Hepatocyte (in vitro differentiated cells): ENCODE data around the gene CARD11. TPM values are rescaled to one million over a fixed set of nuclear protein-coding genes. Genes with fewer than 3 reads are reported as not detected.

Experiments
- DNase-seq: peaks from one replicate; pipeline ENCODE4 v3.0.0-alpha.2; 2016; ENCODE audit warnings: low spot score
- H2AFZ ChIP-seq: fragments of 200-600 bp; sonication (generic); 2 replicates; pipeline ENCODE4 v1.6.0; 2016; ENCODE audit warnings: antibody characterized with exemption, mild to moderate bottlenecking
- H3K27ac ChIP-seq: fragments of 200-600 bp; sonication (generic); 2 replicates; pipeline ENCODE4 v1.5.1; 2016; ENCODE audit warnings: mild to moderate bottlenecking
- H3K27me3 ChIP-seq: fragments of 200-600 bp; sonication (generic); 2 replicates; pipeline ENCODE4 v1.6.1; 2016
- H3K36me3 ChIP-seq: fragments of 200-600 bp; sonication (generic); replicated peaks from 2 replicates; pipeline ENCODE4 v1.5.1; 2016; ENCODE audit warnings: low read depth; ENCODE audit not compliant: insufficient read depth
- H3K4me1 ChIP-seq: fragments of 200-600 bp; sonication (generic); 2 replicates; pipeline ENCODE4 v1.5.1; 2016; ENCODE audit warnings: mild to moderate bottlenecking, moderate library complexity; ENCODE audit not compliant: insufficient read depth
- H3K4me2 ChIP-seq: fragments of 200-600 bp; sonication (generic); 2 replicates; pipeline ENCODE4 v1.6.0; 2016
- H3K4me3 ChIP-seq: fragments of 200-600 bp; sonication (generic); 2 replicates; pipeline ENCODE4 v1.5.1; 2016; ENCODE audit warnings: mild to moderate bottlenecking
- H3K79me2 ChIP-seq: fragments of 200-600 bp; sonication (generic); 2 replicates; pipeline ENCODE4 v1.6.0; 2017; ENCODE audit warnings: mild to moderate bottlenecking
- H3K9me2 ChIP-seq: fragments of 200-600 bp; sonication (generic); replicated peaks from 2 replicates; pipeline ENCODE4 v1.6.0; 2017; ENCODE audit warnings: mild to moderate bottlenecking; ENCODE audit not compliant: insufficient read depth
- H3K9me3 ChIP-seq: fragments of 200-600 bp; sonication (generic); 2 replicates; pipeline ENCODE4 v1.5.1; 2016; ENCODE audit warnings: low read depth, mild to moderate bottlenecking
- H4K20me1 ChIP-seq: fragments of 200-600 bp; sonication (generic); 2 replicates; pipeline ENCODE4 v1.6.0; 2016; ENCODE audit warnings: mild to moderate bottlenecking; ENCODE audit not compliant: insufficient read depth, poor library complexity, severe bottlenecking
- CTCF ChIP-seq: fragments of 200-600 bp; sonication (generic); IDR thresholded peaks from 2 replicates; pipeline ENCODE4 v1.5.1; 2016; ENCODE audit warnings: antibody characterized with exemption, mild to moderate bottlenecking; ENCODE audit not compliant: poor library complexity
- EZH2 ChIP-seq: fragments of 200-600 bp; sonication (generic); IDR thresholded peaks from 2 replicates; pipeline ENCODE4 v1.6.1; 2016; ENCODE audit warnings: antibody characterized with exemption, mild to moderate bottlenecking, borderline replicate concordance
- EZH2phosphoT487 ChIP-seq: fragments of 200-600 bp; sonication (generic); IDR thresholded peaks from one replicate; pipeline ENCODE4 v1.6.1; 2018; ENCODE audit warnings: antibody characterized with exemption, mild to moderate bottlenecking, low read depth, moderate library complexity; ENCODE audit not compliant: unreplicated experiment, severe bottlenecking
- WGBS: methylation state at CpG from one replicate; pipeline ENCODE4 v1.1.6; 2016; ENCODE audit warnings: low lambda C conversion rate; ENCODE audit errors: missing lambda C conversion rate; 5-methylcytosine and 5-hydroxymethylcytosine counted together
- polyA plus RNA-seq: library from polyadenylated mRNA; unstranded; fragments of >200 nt; fragmentation: Nextera tagmentation; extraction: Ambion mirVana; gene quantifications from 2 replicates; pipeline ENCODE4 v1.2.1, GENCODE V29; 2016
- total RNA-seq: library from RNA; depleted of rRNA; stranded (reverse); fragments of >200 nt; gene quantifications from 2 replicates; pipeline ENCODE4 v1.2.3, GENCODE V29; 2014

CARD11 gene
- total and polyA plus RNA-seq, 2 experiments from 2014 or later, result 9.6 to 10.9 TPM

GRCh38 chr7:2905500-2905899 is 138.2 kb downstream of the CARD11 start:
- H3K9me2 ChIP-seq, result no peaks in the 10 kb centered on the region
- no peak overlapping the region for H3K4me3 ChIP-seq
- H4K20me1 ChIP-seq, result no peaks in the 10 kb centered on the region
- no peak overlapping the region for H3K4me2 ChIP-seq
- 96% methylated on average over 8 of the region's 8 CpGs for WGBS
- no peak for TF ChIP-seq CTCF
- TF ChIP-seq EZH2, result no peak
- TF ChIP-seq EZH2phosphoT487, result no peak
- DNase-seq, result no peak
- H3K27ac ChIP-seq, result no peak overlapping the region
- no peaks in the 10 kb centered on the region for H3K36me3 ChIP-seq
- no peaks in the 10 kb centered on the region for H3K4me1 ChIP-seq
- H3K79me2 ChIP-seq, result no peaks in the 10 kb centered on the region
- no peaks in the 10 kb centered on the region for H3K27me3 ChIP-seq
- H2AFZ ChIP-seq, result no peak overlapping the region
- no peaks in the 10 kb centered on the region for H3K9me3 ChIP-seq

- TF ChIP-seq EZH2phosphoT487 (no peak), CTCF (no peak), EZH2 (no peak)
- Histone ChIP-seq H3K4me3 (no peak overlapping the region), H3K9me3 (no peaks in the 10 kb centered on the region), H3K27me3 (no peaks in the 10 kb centered on the region), H3K79me2 (no peaks in the 10 kb centered on the region), H3K4me2 (no peak overlapping the region), H4K20me1 (no peaks in the 10 kb centered on the region), H2AFZ (no peak overlapping the region), H3K4me1 (no peaks in the 10 kb centered on the region), H3K27ac (no peak overlapping the region), H3K36me3 (no peaks in the 10 kb centered on the region), H3K9me2 (no peaks in the 10 kb centered on the region)
- 100% methylated on average over 3 of the region's 3 CpGs for WGBS
- DNase-seq, result no peak
Measured at GRCh38 chr7:2905027-2905426, 138.6 kb downstream of the CARD11 start.

- Histone ChIP-seq H3K4me3 (no peak overlapping the region), H4K20me1 (no peaks in the 10 kb centered on the region), H3K27ac (no peak overlapping the region), H3K4me1 (no peaks in the 10 kb centered on the region), H3K79me2 (no peaks in the 10 kb centered on the region), H2AFZ (no peak overlapping the region), H3K9me2 (no peaks in the 10 kb centered on the region), H3K27me3 (no peaks in the 10 kb centered on the region), H3K36me3 (no peaks in the 10 kb centered on the region), H3K9me3 (no peaks in the 10 kb centered on the region), H3K4me2 (no peak overlapping the region)
- no peak for DNase-seq
- TF ChIP-seq CTCF, result no peak
- TF ChIP-seq EZH2, result no peak
- no peak for TF ChIP-seq EZH2phosphoT487
- 57% methylated on average over 16 of the region's 16 CpGs for whole genome bisulfite sequencing
Measured at GRCh38 chr7:2904202-2904601, 139.5 kb downstream of the CARD11 start.

GRCh38 chr7:2903682-2904162 is 139.9 kb downstream of the CARD11 start:
- Histone ChIP-seq H3K27me3 (no peaks in the 10 kb centered on the region), H3K36me3 (no peaks in the 10 kb centered on the region), H3K79me2 (no peaks in the 10 kb centered on the region), H3K27ac (no peak overlapping the region), H3K9me2 (no peaks in the 10 kb centered on the region), H3K9me3 (no peaks in the 10 kb centered on the region), H3K4me2 (no peak overlapping the region), H4K20me1 (no peaks in the 10 kb centered on the region), H3K4me1 (no peaks in the 10 kb centered on the region), H3K4me3 (no peak overlapping the region), H2AFZ (no peak overlapping the region)
- TF ChIP-seq CTCF, result no peak
- TF ChIP-seq EZH2phosphoT487, result no peak
- TF ChIP-seq EZH2, result no peak
- DNase-seq, result no peak
- WGBS, result 83% methylated on average over 13 of the region's 15 CpGs
